Activated CD8-positive, alpha-beta memory T cell treated with anti-CD3 and anti-CD28 coated beads, Interleukin-2, amount 10 ng/mL, durations not matched to agents 7 days and 5 days (primary cell): Measurements from ENCODE around the gene TAF4. TPM values are rescaled to one million over a fixed set of nuclear protein-coding genes. Genes with fewer than 3 reads are reported as not detected.
"Not testable (repeated sequence)": the region's sequence is repeated elsewhere in the genome, so short reads cannot be mapped to it uniquely, and the experiment has no call there.

Experiments
- ATAC-seq: fragments of 150-1000 bp; cut with Tn5 transposase; one replicate; pipeline ENCODE4 v1.10.0; 2021; ENCODE audit warnings: moderate library complexity
- CTCF ChIA-PET: fragments of 350-600 bp; sonication (Branson Sonifier 250); formaldehyde crosslinking; loops from one replicate; lab custom pipeline; 2021; ENCODE audit warnings: antibody characterized with exemption; lab: Charles Lee
- DNase-seq: peaks from one replicate; pipeline ENCODE4 v3.0.0-alpha.2; 2020
- H3K27ac Mint-ChIP-seq: one replicate; pipeline ENCODE4 v1.8.0; 2021; ENCODE audit warnings: mild to moderate bottlenecking, mixed read lengths
- H3K27me3 Mint-ChIP-seq: one replicate; pipeline ENCODE4 v1.8.0; 2021; ENCODE audit warnings: mixed read lengths
- H3K36me3 Mint-ChIP-seq: one replicate; pipeline ENCODE4 v1.8.0; 2021; ENCODE audit warnings: mild to moderate bottlenecking, mixed read lengths
- H3K4me1 Mint-ChIP-seq: one replicate; pipeline ENCODE4 v1.8.0; 2021; ENCODE audit warnings: mixed read lengths
- H3K4me3 Mint-ChIP-seq: one replicate; pipeline ENCODE4 v1.8.0; 2021; ENCODE audit warnings: mild to moderate bottlenecking, moderate library complexity, mixed read lengths
- H3K9me3 Mint-ChIP-seq: one replicate; pipeline ENCODE4 v1.8.0; 2022; ENCODE audit warnings: low read depth, mixed read lengths
- total RNA-seq, 2 experiments: library from RNA; stranded (reverse); gene quantifications; one replicate each; pipeline ENCODE4 v1.2.3, GENCODE V29; 2021

TAF4 gene
- total RNA-seq, 2 experiments from 2014 or later: 21.1 to 24.2 TPM

GRCh38 chr20:61983965-61984364, 81.7 kb downstream of the TAF4 start:
- Mint-ChIP-seq H3K4me1 (peaks cover 5% of the 10 kb centered on the region), H3K9me3 (peaks cover 17% of the 10 kb centered on the region), H3K27ac (no peak overlapping the region), H3K36me3 (peaks cover 68% of the 10 kb centered on the region), H3K4me3 (no peak overlapping the region), H3K27me3 (no peaks in the 10 kb centered on the region)
- CTCF ChIA-PET: no interaction called here
- DNase-seq (no peak), ATAC-seq (no peak)

GRCh38 chr20:61982951-61983315, 82.7 kb downstream of the TAF4 start:
- no peak for DNase-seq
- peaks cover 16% of the 10 kb centered on the region for H3K9me3 Mint-ChIP-seq
- peaks cover 62% of the 10 kb centered on the region for H3K36me3 Mint-ChIP-seq
- H3K4me1 Mint-ChIP-seq: peaks cover 5% of the 10 kb centered on the region
- no peak overlapping the region for H3K4me3 Mint-ChIP-seq
- no peak for ATAC-seq
- H3K27ac Mint-ChIP-seq: no peak overlapping the region
- CTCF ChIA-PET: no interaction called here
- H3K27me3 Mint-ChIP-seq: no peaks in the 10 kb centered on the region

- peak overlapping the region; percentile 72 for H3K27ac Mint-ChIP-seq
- CTCF ChIA-PET: no interaction called here
- peaks cover 5% of the 10 kb centered on the region for H3K4me1 Mint-ChIP-seq
- peaks cover 16% of the 10 kb centered on the region for H3K9me3 Mint-ChIP-seq
- ATAC-seq (no peak), DNase-seq (no peak)
- H3K36me3 Mint-ChIP-seq: peaks cover 61% of the 10 kb centered on the region
- no peak overlapping the region for H3K4me3 Mint-ChIP-seq
- no peaks in the 10 kb centered on the region for H3K27me3 Mint-ChIP-seq
Measured at GRCh38 chr20:61982191-61982950, 83.3 kb downstream of the TAF4 start.

- ATAC-seq, H3K4me3 Mint-ChIP-seq, H3K27me3 Mint-ChIP-seq, DNase-seq, CTCF ChIA-PET, H3K4me1 Mint-ChIP-seq: not testable (repeated sequence)
- Mint-ChIP-seq H3K9me3 (peaks cover 16% of the 10 kb centered on the region), H3K36me3 (peaks cover 58% of the 10 kb centered on the region), H3K27ac (peak overlapping the region; percentile 72)
Measured at GRCh38 chr20:61981691-61982090, 84.0 kb downstream of the TAF4 start.

- peak overlapping the region; percentile 44 for H3K27ac Mint-ChIP-seq
- DNase-seq: no peak
- no peak overlapping the region for H3K4me3 Mint-ChIP-seq
- H3K4me1 Mint-ChIP-seq: peaks cover 5% of the 10 kb centered on the region
- peaks cover 16% of the 10 kb centered on the region for H3K9me3 Mint-ChIP-seq
- H3K27me3 Mint-ChIP-seq: no peaks in the 10 kb centered on the region
- peaks cover 54% of the 10 kb centered on the region for H3K36me3 Mint-ChIP-seq
- no peak for ATAC-seq
- CTCF ChIA-PET: no interaction called here
Measured at GRCh38 chr20:61980647-61981583, 84.8 kb downstream of the TAF4 start.

GRCh38 chr20:61979701-61980635, 85.7 kb downstream of the TAF4 start:
- Mint-ChIP-seq H3K36me3 (peaks cover 50% of the 10 kb centered on the region), H3K4me1 (peaks cover 5% of the 10 kb centered on the region), H3K27ac (no peak overlapping the region), H3K9me3 (peaks cover 16% of the 10 kb centered on the region), H3K4me3 (no peak overlapping the region), H3K27me3 (no peaks in the 10 kb centered on the region)
- CTCF ChIA-PET: no interaction called here
- DNase-seq: no peak
- ATAC-seq: no peak

GRCh38 chr20:61979090-61979489, 86.6 kb downstream of the TAF4 start:
- Mint-ChIP-seq H3K36me3 (peaks cover 49% of the 10 kb centered on the region), H3K4me3 (no peak overlapping the region), H3K9me3 (peaks cover 15% of the 10 kb centered on the region), H3K4me1 (peaks cover 5% of the 10 kb centered on the region), H3K27me3 (no peaks in the 10 kb centered on the region), H3K27ac (no peak overlapping the region)
- DNase-seq: no peak
- CTCF ChIA-PET: no interaction called here
- no peak for ATAC-seq

GRCh38 chr20:61978491-61978890, 87.2 kb downstream of the TAF4 start:
- H3K36me3 Mint-ChIP-seq: peaks cover 47% of the 10 kb centered on the region
- H3K27me3 Mint-ChIP-seq: no peaks in the 10 kb centered on the region
- H3K9me3 Mint-ChIP-seq: peaks cover 9% of the 10 kb centered on the region
- no peak for ATAC-seq
- peaks cover 5% of the 10 kb centered on the region for H3K4me1 Mint-ChIP-seq
- no peak overlapping the region for H3K27ac Mint-ChIP-seq
- DNase-seq: no peak
- no peak overlapping the region for H3K4me3 Mint-ChIP-seq
- CTCF ChIA-PET: no interaction called here

GRCh38 chr20:61977419-61977786, 88.3 kb downstream of the TAF4 start:
- Mint-ChIP-seq H3K36me3 (peaks cover 40% of the 10 kb centered on the region), H3K27me3 (no peaks in the 10 kb centered on the region), H3K27ac (no peak overlapping the region), H3K4me3 (no peak overlapping the region), H3K4me1 (peaks cover 5% of the 10 kb centered on the region), H3K9me3 (peaks cover 9% of the 10 kb centered on the region)
- CTCF ChIA-PET: no interaction called here
- no peak for ATAC-seq
- DNase-seq: no peak

GRCh38 chr20:61976644-61977418, 88.8 kb downstream of the TAF4 start:
- Mint-ChIP-seq H3K9me3 (peaks cover 5% of the 10 kb centered on the region), H3K36me3 (peaks cover 37% of the 10 kb centered on the region), H3K4me3 (no peak overlapping the region), H3K4me1 (peaks cover 4% of the 10 kb centered on the region), H3K27ac (no peak overlapping the region), H3K27me3 (no peaks in the 10 kb centered on the region)
- no peak for ATAC-seq
- CTCF ChIA-PET: no interaction called here
- no peak for DNase-seq

- Mint-ChIP-seq H3K27me3 (no peaks in the 10 kb centered on the region), H3K36me3 (peaks cover 34% of the 10 kb centered on the region), H3K27ac (no peak overlapping the region), H3K4me3 (no peak overlapping the region), H3K4me1 (peaks cover under 1% of the 10 kb centered on the region), H3K9me3 (peaks cover 3% of the 10 kb centered on the region)
- CTCF ChIA-PET: no interaction called here
- DNase-seq: no peak
- no peak for ATAC-seq
Measured at GRCh38 chr20:61976263-61976643, 89.4 kb downstream of the TAF4 start.

- Mint-ChIP-seq H3K27me3 (no peaks in the 10 kb centered on the region), H3K27ac (no peak overlapping the region), H3K4me1 (no peaks in the 10 kb centered on the region), H3K9me3 (no peaks in the 10 kb centered on the region), H3K4me3 (no peak overlapping the region), H3K36me3 (peaks cover 28% of the 10 kb centered on the region)
- ATAC-seq: no peak
- DNase-seq: no peak
- CTCF ChIA-PET: no interaction called here
Measured at GRCh38 chr20:61975407-61976129, 90.1 kb downstream of the TAF4 start.
